Uterus (tissue), 4 donors: ENCODE measurements around the gene CD40. TPM values are rescaled to one million over a fixed set of nuclear protein-coding genes. Genes with fewer than 3 reads are reported as not detected.

Experiments
- DNase-seq, 2 donors: peaks; one replicate each; pipeline ENCODE4 v3.0.0-alpha.2; 2019 to 2020
- H3K27ac ChIP-seq, 2 donors: fragments of 200-600 bp; sonication (generic); 1 replicate in 1 of 2; 2 replicates in 1 of 2; pipeline ENCODE4 v1.5.1; 2016 to 2018
- H3K27me3 ChIP-seq, 2 donors: fragments of 200-600 bp; sonication (generic); one replicate each; pipeline ENCODE4 v1.5.1; 2018 to 2019; ENCODE audit warnings: control low read depth in 1 of 2
- H3K36me3 ChIP-seq, 2 donors: fragments of 200-600 bp; sonication (generic); one replicate each; pipeline ENCODE4 v1.5.1; 2019; ENCODE audit warnings: control low read depth in 1 of 2
- H3K4me1 ChIP-seq, 2 donors: fragments of 200-600 bp; sonication (generic); one replicate each; pipeline ENCODE4 v1.5.1; 2018 to 2019; ENCODE audit warnings: control low read depth in 1 of 2
- H3K4me3 ChIP-seq, 2 donors: fragments of 200-600 bp; sonication (generic); 1 replicate in 1 of 2; 2 replicates in 1 of 2; pipeline ENCODE4 v1.5.1; 2018 to 2019; ENCODE audit warnings: mild to moderate bottlenecking in 1 of 2
- H3K9me3 ChIP-seq, 2 donors: fragments of 200-600 bp; sonication (generic); one replicate each; pipeline ENCODE4 v1.5.1; 2019; ENCODE audit warnings: control low read depth in 1 of 2
- POLR2A ChIP-seq, 2 donors: fragments of 450-650 bp; IDR thresholded peaks; one replicate each; pipeline ENCODE4 v1.6.1; 2016; ENCODE audit warnings: antibody characterized with exemption in 2 of 2, mild to moderate bottlenecking in 1 of 2, moderate library complexity in 1 of 2
- intact Hi-C: fragments of 100-400 bp; cut with DNase I; formaldehyde crosslinking; loops from one replicate; pipeline ENCODE4 v1.15.1; 2023; ENCODE audit warnings: low total_unique reads
- total RNA-seq, 4 donors: library from RNA; depleted of rRNA in 3 of 4; stranded (reverse); fragments of >200 nt in 3 of 4; gene quantifications; one replicate each; pipeline versions ENCODE4 v1.1.0 to v1.2.4, GENCODE V29; 2014 to 2023
- TF ChIP-seq, protein P1 (sequence below), 4 experiments: fragments of 200-600 bp in 2 of 4; fragments of 450-650 bp in 2 of 4; sonication (generic) in 2 of 4; IDR thresholded peaks; one replicate each; pipeline ENCODE4 v1.5.1; 2016 to 2019; ENCODE audit warnings: antibody characterized with exemption in 4 of 4, mild to moderate bottlenecking in 2 of 4, moderate library complexity in 1 of 4
- donor health status: DM: yes; HTN: yes; CAD: no.

Gene CD40
- total RNA-seq, 4 donors from 2014 or later: 2.6 to 36.5 (median 23.5) TPM

DNA sequence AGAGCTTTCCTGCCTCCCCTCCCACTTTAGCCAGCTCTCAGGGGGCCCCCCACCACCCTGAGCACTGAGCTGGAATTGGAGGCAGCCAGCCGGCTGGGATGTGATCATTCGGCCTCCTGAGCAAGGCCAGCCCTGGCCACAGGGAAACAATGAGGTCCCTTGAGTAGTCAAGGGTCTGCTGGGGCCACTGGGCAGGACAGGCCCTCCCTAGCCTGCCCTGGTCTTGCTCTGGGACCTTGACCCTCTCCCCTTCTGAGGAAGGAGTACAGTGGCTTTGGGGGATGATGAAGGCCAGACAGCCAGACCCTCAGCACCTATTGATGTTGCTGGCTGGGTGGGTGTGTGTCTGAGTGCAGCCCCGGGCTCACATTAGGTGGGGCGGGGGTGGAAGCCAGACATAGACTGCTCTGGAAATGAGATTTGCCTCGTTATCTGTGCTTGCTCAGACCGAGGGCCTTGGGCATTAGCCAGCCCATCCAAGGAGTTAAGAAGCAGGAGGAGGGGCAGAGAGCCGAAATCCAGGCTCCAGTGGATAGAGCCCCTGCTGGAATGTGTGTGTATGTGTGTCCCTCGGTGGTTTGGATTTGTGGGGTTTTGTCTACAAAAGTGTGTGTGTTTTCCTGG, 21.3 kb downstream of the CD40 start:
- peaks cover 0 to 8% of the 10 kb centered on the region in 2 donors for H3K27me3 ChIP-seq
- H3K36me3 ChIP-seq: no peaks in the 10 kb centered on the region
- no peaks in the 10 kb centered on the region for H3K4me1 ChIP-seq
- no peak overlapping the region for H3K27ac ChIP-seq
- H3K9me3 ChIP-seq: no peaks in the 10 kb centered on the region
- DNase-seq: no peak
- TF ChIP-seq POLR2A (IDR thresholded peaks at IDR 0.05): no peak
- TF ChIP-seq, protein P1, sequence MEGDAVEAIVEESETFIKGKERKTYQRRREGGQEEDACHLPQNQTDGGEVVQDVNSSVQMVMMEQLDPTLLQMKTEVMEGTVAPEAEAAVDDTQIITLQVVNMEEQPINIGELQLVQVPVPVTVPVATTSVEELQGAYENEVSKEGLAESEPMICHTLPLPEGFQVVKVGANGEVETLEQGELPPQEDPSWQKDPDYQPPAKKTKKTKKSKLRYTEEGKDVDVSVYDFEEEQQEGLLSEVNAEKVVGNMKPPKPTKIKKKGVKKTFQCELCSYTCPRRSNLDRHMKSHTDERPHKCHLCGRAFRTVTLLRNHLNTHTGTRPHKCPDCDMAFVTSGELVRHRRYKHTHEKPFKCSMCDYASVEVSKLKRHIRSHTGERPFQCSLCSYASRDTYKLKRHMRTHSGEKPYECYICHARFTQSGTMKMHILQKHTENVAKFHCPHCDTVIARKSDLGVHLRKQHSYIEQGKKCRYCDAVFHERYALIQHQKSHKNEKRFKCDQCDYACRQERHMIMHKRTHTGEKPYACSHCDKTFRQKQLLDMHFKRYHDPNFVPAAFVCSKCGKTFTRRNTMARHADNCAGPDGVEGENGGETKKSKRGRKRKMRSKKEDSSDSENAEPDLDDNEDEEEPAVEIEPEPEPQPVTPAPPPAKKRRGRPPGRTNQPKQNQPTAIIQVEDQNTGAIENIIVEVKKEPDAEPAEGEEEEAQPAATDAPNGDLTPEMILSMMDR (IDR thresholded peaks at IDR 0.05): no peak
- H3K4me3 ChIP-seq: no peak overlapping the region
- intact Hi-C loops: no loop called here

GRCh38 chr20:46139908-46140482, 21.9 kb downstream of the CD40 start:
- no peak for DNase-seq
- Histone ChIP-seq H3K9me3 (no peaks in the 10 kb centered on the region), H3K4me1 (no peaks in the 10 kb centered on the region), H3K27ac (no peak overlapping the region), H3K36me3 (no peaks in the 10 kb centered on the region), H3K27me3 (peaks cover 0 to 8% of the 10 kb centered on the region in 2 donors), H3K4me3 (no peak overlapping the region)
- TF ChIP-seq, protein P1 (IDR thresholded peaks at IDR 0.05): no peak
- TF ChIP-seq POLR2A (IDR thresholded peaks at IDR 0.05): no peak
- intact Hi-C loops: no loop called here

GRCh38 chr20:46142124-46142523, 24.0 kb downstream of the CD40 start:
- Histone ChIP-seq H3K27ac (no peak overlapping the region), H3K27me3 (peaks cover 0 to 8% of the 10 kb centered on the region in 2 donors)

DNA sequence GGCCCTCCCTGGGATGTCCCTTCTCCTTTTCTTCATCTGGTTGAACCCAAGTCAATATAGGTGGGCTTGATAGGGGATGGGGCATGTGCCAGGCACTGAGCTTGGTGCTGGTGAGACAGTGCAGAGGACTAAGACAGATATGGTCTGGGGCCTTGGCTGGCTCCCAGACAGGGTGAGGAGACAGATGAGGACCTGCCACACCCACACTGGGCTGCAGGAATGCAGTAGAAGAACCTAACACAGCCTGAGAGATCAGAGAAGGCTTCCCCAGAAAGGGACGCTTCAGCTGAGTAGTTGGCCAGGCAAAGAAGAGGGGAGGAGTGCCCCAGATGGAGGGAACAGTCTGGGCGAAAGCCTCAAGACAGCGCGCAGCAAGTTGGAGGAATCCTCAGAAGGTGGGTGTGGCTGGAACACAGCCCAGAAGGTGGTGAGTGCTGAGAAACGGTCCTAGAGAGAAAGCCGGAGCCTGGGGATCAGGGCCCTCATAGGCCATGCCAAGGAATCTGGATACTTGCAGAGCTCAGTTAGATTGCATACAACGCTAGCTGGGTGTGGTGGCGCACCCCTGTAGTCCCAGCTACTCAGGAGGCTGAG, 26.4 kb downstream of the CD40 start:
- Histone ChIP-seq H3K27me3 (peaks cover 0 to 5% of the 10 kb centered on the region in 2 donors), H3K36me3 (no peaks in the 10 kb centered on the region), H3K4me1 (no peaks in the 10 kb centered on the region), H3K27ac (no peak overlapping the region), H3K9me3 (no peaks in the 10 kb centered on the region), H3K4me3 (no peak overlapping the region)
- no peak for TF ChIP-seq POLR2A (IDR thresholded peaks at IDR 0.05)
- TF ChIP-seq, protein P1 (IDR thresholded peaks at IDR 0.05): no peak
- intact Hi-C loops: no loop called here
- no peak for DNase-seq

More at GRCh38 chr20:46142124-46142523, 24.0 kb downstream of the CD40 start:
- H3K36me3 ChIP-seq: no peaks in the 10 kb centered on the region
- TF ChIP-seq POLR2A (IDR thresholded peaks at IDR 0.05): no peak
- TF ChIP-seq, protein P1 (IDR thresholded peaks at IDR 0.05): no peak
- H3K4me3 ChIP-seq: no peak overlapping the region
- no peaks in the 10 kb centered on the region for H3K9me3 ChIP-seq
- intact Hi-C loops: no loop called here
- no peak for DNase-seq
- H3K4me1 ChIP-seq: no peaks in the 10 kb centered on the region

DNA sequence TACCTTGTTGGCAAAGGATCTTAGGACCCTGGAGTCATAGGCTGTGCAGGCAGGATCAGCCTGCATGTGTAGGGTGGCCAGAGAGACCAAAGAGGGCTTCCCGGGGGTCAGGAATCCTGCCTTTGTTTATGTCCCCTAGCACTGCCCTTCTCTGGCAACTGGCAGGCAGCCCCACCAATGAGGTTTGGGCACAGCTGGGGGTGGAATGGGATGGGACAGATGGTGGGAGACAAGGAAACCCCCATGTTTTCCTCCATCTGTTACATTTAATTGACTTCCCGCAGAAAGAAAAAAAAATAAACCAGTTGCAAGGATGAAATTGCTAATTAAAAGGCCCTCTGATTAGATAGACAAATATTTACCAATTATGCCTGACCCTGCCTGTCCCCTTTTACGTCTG, 27.6 kb downstream of the CD40 start:
- intact Hi-C loops: no loop called here
- Histone ChIP-seq H3K4me1 (no peaks in the 10 kb centered on the region), H3K27ac (no peak overlapping the region), H3K36me3 (no peaks in the 10 kb centered on the region), H3K4me3 (no peak overlapping the region), H3K9me3 (no peaks in the 10 kb centered on the region), H3K27me3 (no peaks in the 10 kb centered on the region)
- no peak for DNase-seq
- no peak for TF ChIP-seq POLR2A (IDR thresholded peaks at IDR 0.05)
- TF ChIP-seq, protein P1 (IDR thresholded peaks at IDR 0.05): no peak
